Naive thymus-derived CD8-positive, alpha-beta T cell (primary cell): ENCODE measurements around the gene ITGA8. TPM values are rescaled to one million over a fixed set of nuclear protein-coding genes. Genes with fewer than 3 reads are reported as not detected.

ENCODE experiments used
- ATAC-seq, 2 donors: fragments of 150-1000 bp; cut with Tn5 transposase in 1 of 2; sonication (Bioruptor Pico), chemical (Tn5 transposase) in 1 of 2; 1 replicate in 1 of 2; 2 replicates in 1 of 2; pipeline ENCODE4 v1.10.0; 2021; ENCODE audit warnings: mild to moderate bottlenecking in 2 of 2, moderate library complexity in 2 of 2
- POLR2A ChIA-PET: fragments of 350-600 bp; sonication (Branson Sonifier 250); formaldehyde crosslinking; loops from one replicate; lab custom pipeline; 2021; ENCODE audit warnings: antibody characterized with exemption; lab: Charles Lee
- DNase-seq, 10 donors: peaks; one replicate each; pipeline versions ENCODE4 v3.0.0 to v3.0.0-alpha.2; 2020 to 2022
- H3K27ac Mint-ChIP-seq, 10 donors: one replicate each; pipeline ENCODE4 v1.8.0; 2020 to 2022; ENCODE audit warnings: mild to moderate bottlenecking in 10 of 10, mixed read lengths in 10 of 10, moderate library complexity in 4 of 10, inconsistent platforms in 1 of 10
- H3K27me3 Mint-ChIP-seq, 5 donors: one replicate each; pipeline ENCODE4 v1.8.0; 2021 to 2022; ENCODE audit warnings: mixed read lengths in 5 of 5
- H3K36me3 Mint-ChIP-seq, 3 donors: one replicate each; pipeline ENCODE4 v1.8.0; 2020 to 2022; ENCODE audit warnings: mixed read lengths in 3 of 3, mild to moderate bottlenecking in 2 of 3, inconsistent platforms in 1 of 3
- H3K4me1 Mint-ChIP-seq, 4 donors: one replicate each; pipeline ENCODE4 v1.8.0; 2021 to 2022; ENCODE audit warnings: mixed read lengths in 4 of 4
- H3K4me3 Mint-ChIP-seq, 10 donors: one replicate each; pipeline ENCODE4 v1.8.0; 2020 to 2022; ENCODE audit warnings: mild to moderate bottlenecking in 10 of 10, mixed read lengths in 10 of 10, moderate library complexity in 6 of 10, inconsistent platforms in 1 of 10
- H3K9me3 Mint-ChIP-seq, 9 donors: one replicate each; pipeline ENCODE4 v1.8.0; 2020 to 2022; ENCODE audit warnings: mixed read lengths in 9 of 9, mild to moderate bottlenecking in 3 of 9, inconsistent platforms in 1 of 9, moderate library complexity in 1 of 9
- polyA plus RNA-seq, 3 donors: library from polyadenylated mRNA; unstranded; fragments of 300-500 nt; fragmentation: Illumina TruSeq; gene quantifications; one replicate each; pipeline ENCODE4 v1.2.3, GENCODE V29; 2021
- total RNA-seq, 8 experiments: library from RNA in 2 of 8; stranded (reverse) in 2 of 8; gene quantifications; one replicate each; pipeline ENCODE4 v1.2.3 and lab custom pipeline; 2021 to 2026

ITGA8 gene
- total and polyA plus RNA-seq, 5 experiments from 2014 or later, result not detected

- POLR2A ChIA-PET, result no interaction called here
- H3K4me1 Mint-ChIP-seq, result peaks cover 0 to 3% (median 0%) of the 10 kb centered on the region in 4 donors
- DNase-seq, result no peak
- no peaks in the 10 kb centered on the region for H3K36me3 Mint-ChIP-seq
- H3K4me3 Mint-ChIP-seq, result no peak overlapping the region
- peaks cover 0 to 2% (median 0%) of the 10 kb centered on the region in 9 donors for H3K9me3 Mint-ChIP-seq
- ATAC-seq, result no peak
- no peak overlapping the region for H3K27ac Mint-ChIP-seq
- H3K27me3 Mint-ChIP-seq, result peaks cover 0 to 17% (median 5%) of the 10 kb centered on the region in 5 donors
These were observed 95.1 kb downstream of the ITGA8 start for GRCh38 chr10:15624401-15625196.

GRCh38 chr10:15620836-15621515, 98.7 kb downstream of the ITGA8 start:
- ATAC-seq (no peak), DNase-seq (no peak)
- no peak overlapping the region for H3K27ac Mint-ChIP-seq
- H3K9me3 Mint-ChIP-seq, result no peaks in the 10 kb centered on the region
- H3K4me3 Mint-ChIP-seq, result no peak overlapping the region
- H3K4me1 Mint-ChIP-seq, result peaks cover 0 to 3% (median 0%) of the 10 kb centered on the region in 4 donors
- peaks cover 2 to 19% (median 5%) of the 10 kb centered on the region in 5 donors for H3K27me3 Mint-ChIP-seq
- H3K36me3 Mint-ChIP-seq, result no peaks in the 10 kb centered on the region
- POLR2A ChIA-PET, result no interaction called here

- no peak for ATAC-seq
- H3K27me3 Mint-ChIP-seq, result peaks cover 2 to 23% (median 5%) of the 10 kb centered on the region in 5 donors
- no peaks in the 10 kb centered on the region for H3K9me3 Mint-ChIP-seq
- H3K4me1 Mint-ChIP-seq, result peaks cover 0 to 3% (median 0%) of the 10 kb centered on the region in 4 donors
- POLR2A ChIA-PET, result no interaction called here
- no peak for DNase-seq
- H3K4me3 Mint-ChIP-seq, result no peak overlapping the region
- no peaks in the 10 kb centered on the region for H3K36me3 Mint-ChIP-seq
- no peak overlapping the region for H3K27ac Mint-ChIP-seq
These were observed 99.4 kb downstream of the ITGA8 start for GRCh38 chr10:15620337-15620736.

GRCh38 chr10:15609246-15609645, 110.5 kb downstream of the ITGA8 start:
- Mint-ChIP-seq H3K27ac (no peak overlapping the region), H3K9me3 (peaks cover 0 to under 1% (median 0%) of the 10 kb centered on the region in 9 donors), H3K4me3 (no peak overlapping the region), H3K4me1 (no peaks in the 10 kb centered on the region), H3K36me3 (no peaks in the 10 kb centered on the region), H3K27me3 (peaks cover 3 to 16% (median 4%) of the 10 kb centered on the region in 5 donors)
- DNase-seq, result no peak
- POLR2A ChIA-PET, result no interaction called here
- ATAC-seq, result no peak

- no peaks in the 10 kb centered on the region for H3K36me3 Mint-ChIP-seq
- POLR2A ChIA-PET, result no interaction called here
- ATAC-seq, result no peak
These were observed 113.3 kb downstream of the ITGA8 start for GRCh38 chr10:15606377-15606776.

GRCh38 chr10:15605740-15606369, 113.9 kb downstream of the ITGA8 start:
- Mint-ChIP-seq H3K27ac (no peak overlapping the region), H3K36me3 (no peaks in the 10 kb centered on the region), H3K4me3 (no peak overlapping the region), H3K9me3 (peaks cover 0 to 4% (median 0%) of the 10 kb centered on the region in 9 donors), H3K4me1 (no peaks in the 10 kb centered on the region), H3K27me3 (peaks cover 10 to 29% (median 14%) of the 10 kb centered on the region in 5 donors)
- POLR2A ChIA-PET, result no interaction called here
- DNase-seq (no peak), ATAC-seq (no peak)

More at GRCh38 chr10:15606377-15606776, 113.3 kb downstream of the ITGA8 start:
- H3K27ac Mint-ChIP-seq, result no peak overlapping the region
- peaks cover 0 to 4% (median 0%) of the 10 kb centered on the region in 9 donors for H3K9me3 Mint-ChIP-seq
- no peak for DNase-seq
- peaks cover 6 to 24% (median 12%) of the 10 kb centered on the region in 5 donors for H3K27me3 Mint-ChIP-seq
- H3K4me3 Mint-ChIP-seq, result no peak overlapping the region
- no peaks in the 10 kb centered on the region for H3K4me1 Mint-ChIP-seq

- peaks cover 19 to 35% (median 20%) of the 10 kb centered on the region in 5 donors for H3K27me3 Mint-ChIP-seq
- H3K4me3 Mint-ChIP-seq, result no peak overlapping the region
- ATAC-seq (no peak), DNase-seq (no peak)
- peaks cover 0 to 9% (median 0%) of the 10 kb centered on the region in 9 donors for H3K9me3 Mint-ChIP-seq
- no peaks in the 10 kb centered on the region for H3K4me1 Mint-ChIP-seq
- no peaks in the 10 kb centered on the region for H3K36me3 Mint-ChIP-seq
- no peak overlapping the region for H3K27ac Mint-ChIP-seq
- POLR2A ChIA-PET, result no interaction called here
These were observed 116.2 kb downstream of the ITGA8 start for GRCh38 chr10:15603446-15604011.

- no peak for ATAC-seq
- POLR2A ChIA-PET, result no interaction called here
- Mint-ChIP-seq H3K4me1 (no peaks in the 10 kb centered on the region), H3K27me3 (peaks cover 15 to 47% (median 23%) of the 10 kb centered on the region in 5 donors), H3K36me3 (no peaks in the 10 kb centered on the region), H3K27ac (no peak overlapping the region), H3K4me3 (no peak overlapping the region), H3K9me3 (peaks cover 0 to 9% (median 0%) of the 10 kb centered on the region in 9 donors)
- DNase-seq, result no peak
These were observed 117.9 kb downstream of the ITGA8 start for GRCh38 chr10:15601819-15602218.

- Mint-ChIP-seq H3K4me3 (no peak overlapping the region), H3K9me3 (peaks cover 0 to 16% (median under 1%) of the 10 kb centered on the region in 9 donors), H3K27me3 (peaks cover 3 to 33% (median 9%) of the 10 kb centered on the region in 5 donors), H3K36me3 (no peaks in the 10 kb centered on the region), H3K27ac (no peak overlapping the region), H3K4me1 (no peaks in the 10 kb centered on the region)
- DNase-seq, result no peak
- ATAC-seq, result no peak
- POLR2A ChIA-PET, result no interaction called here
These were observed 124.5 kb downstream of the ITGA8 start for GRCh38 chr10:15595260-15595659.

GRCh38 chr10:15591937-15592336, 127.8 kb downstream of the ITGA8 start:
- DNase-seq (no peak), ATAC-seq (no peak)
- Mint-ChIP-seq H3K4me1 (peaks cover 0 to 2% (median 0%) of the 10 kb centered on the region in 4 donors), H3K4me3 (no peak overlapping the region), H3K36me3 (no peaks in the 10 kb centered on the region), H3K9me3 (peaks cover 0 to 15% (median 0%) of the 10 kb centered on the region in 9 donors), H3K27me3 (peaks cover 4 to 26% (median 6%) of the 10 kb centered on the region in 5 donors), H3K27ac (peak overlapping the region in 1 of 10 donors; percentile 59)
- POLR2A ChIA-PET, result no interaction called here

GRCh38 chr10:15591431-15591830, 128.3 kb downstream of the ITGA8 start:
- POLR2A ChIA-PET, result no interaction called here
- Mint-ChIP-seq H3K36me3 (no peaks in the 10 kb centered on the region), H3K4me1 (peaks cover 0 to 2% (median 0%) of the 10 kb centered on the region in 4 donors), H3K27me3 (peaks cover 4 to 25% (median 8%) of the 10 kb centered on the region in 5 donors), H3K27ac (peak overlapping the region in 1 of 10 donors; percentile 59), H3K4me3 (no peak overlapping the region), H3K9me3 (peaks cover 0 to 15% (median 0%) of the 10 kb centered on the region in 9 donors)
- no peak for ATAC-seq
- no peak for DNase-seq
